Measurements from ENCODE around the gene OXCT1.
A peak's percentile ranks its signal among the peaks of the same experiment; 100 is the strongest.

Gene OXCT1

DNA sequence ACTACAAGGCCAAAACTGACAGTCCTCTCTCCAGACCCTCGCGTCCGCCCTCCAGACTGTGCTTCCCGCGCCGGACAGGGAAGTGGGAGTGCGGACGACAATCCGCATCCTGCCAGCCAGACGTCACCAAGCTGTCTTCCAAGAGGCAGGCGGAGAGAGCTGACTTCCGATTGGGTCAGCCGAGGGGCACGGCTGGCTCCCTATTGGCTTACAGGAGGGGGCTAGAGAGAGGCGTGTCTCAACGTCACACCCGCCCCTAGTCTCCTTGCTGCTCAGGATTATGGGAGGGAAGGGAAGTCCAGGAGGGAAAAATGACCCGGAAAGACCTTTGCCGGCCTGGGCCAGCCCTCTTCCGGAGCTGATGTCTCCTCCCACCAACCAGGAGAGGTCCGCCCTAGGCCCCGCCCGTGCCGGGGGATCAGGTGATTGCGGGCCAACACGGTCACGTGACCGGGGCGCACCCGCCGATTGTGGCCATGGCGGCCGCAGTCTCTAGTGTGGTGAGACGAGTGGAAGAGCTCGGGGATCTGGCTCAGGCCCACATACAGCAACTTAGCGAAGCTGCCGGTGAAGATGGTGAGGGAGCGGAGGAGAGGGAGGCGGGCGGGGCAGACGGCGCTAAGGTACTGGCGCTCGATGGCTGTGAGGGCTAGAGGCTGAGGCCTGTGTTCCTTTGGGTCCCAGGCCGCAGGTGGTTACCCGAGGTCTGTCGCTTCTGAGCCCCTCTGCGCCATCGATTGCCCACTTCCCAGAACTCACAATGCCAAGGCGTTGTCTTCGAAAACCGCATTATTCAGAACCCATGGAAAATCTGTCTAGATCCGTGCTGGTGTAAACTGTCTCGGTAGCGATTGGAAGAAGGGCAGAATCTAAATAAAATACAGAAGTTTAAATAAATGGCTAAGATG, 33.9 kb upstream of the OXCT1 start, which contains the start of gene RIMOC1:
RIMOC1 (plus strand) TSS at position 453 of the 908 bp plus-strand sequence; CDS start at position 477, 24 bp downstream.
- TF ChIP-seq, protein P1, sequence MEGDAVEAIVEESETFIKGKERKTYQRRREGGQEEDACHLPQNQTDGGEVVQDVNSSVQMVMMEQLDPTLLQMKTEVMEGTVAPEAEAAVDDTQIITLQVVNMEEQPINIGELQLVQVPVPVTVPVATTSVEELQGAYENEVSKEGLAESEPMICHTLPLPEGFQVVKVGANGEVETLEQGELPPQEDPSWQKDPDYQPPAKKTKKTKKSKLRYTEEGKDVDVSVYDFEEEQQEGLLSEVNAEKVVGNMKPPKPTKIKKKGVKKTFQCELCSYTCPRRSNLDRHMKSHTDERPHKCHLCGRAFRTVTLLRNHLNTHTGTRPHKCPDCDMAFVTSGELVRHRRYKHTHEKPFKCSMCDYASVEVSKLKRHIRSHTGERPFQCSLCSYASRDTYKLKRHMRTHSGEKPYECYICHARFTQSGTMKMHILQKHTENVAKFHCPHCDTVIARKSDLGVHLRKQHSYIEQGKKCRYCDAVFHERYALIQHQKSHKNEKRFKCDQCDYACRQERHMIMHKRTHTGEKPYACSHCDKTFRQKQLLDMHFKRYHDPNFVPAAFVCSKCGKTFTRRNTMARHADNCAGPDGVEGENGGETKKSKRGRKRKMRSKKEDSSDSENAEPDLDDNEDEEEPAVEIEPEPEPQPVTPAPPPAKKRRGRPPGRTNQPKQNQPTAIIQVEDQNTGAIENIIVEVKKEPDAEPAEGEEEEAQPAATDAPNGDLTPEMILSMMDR (IDR thresholded peaks at IDR 0.05; ENCODE audit: poor library complexity, severe bottlenecking) = no peak
- Histone ChIP-seq H3K27ac (ENCODE audit: poor library complexity, severe bottlenecking) (peak within 1 kb of the TSS; percentile 44), H3K4me3 (ENCODE audit: severe bottlenecking) (peak within 1 kb of the TSS; percentile 61)

DNA sequence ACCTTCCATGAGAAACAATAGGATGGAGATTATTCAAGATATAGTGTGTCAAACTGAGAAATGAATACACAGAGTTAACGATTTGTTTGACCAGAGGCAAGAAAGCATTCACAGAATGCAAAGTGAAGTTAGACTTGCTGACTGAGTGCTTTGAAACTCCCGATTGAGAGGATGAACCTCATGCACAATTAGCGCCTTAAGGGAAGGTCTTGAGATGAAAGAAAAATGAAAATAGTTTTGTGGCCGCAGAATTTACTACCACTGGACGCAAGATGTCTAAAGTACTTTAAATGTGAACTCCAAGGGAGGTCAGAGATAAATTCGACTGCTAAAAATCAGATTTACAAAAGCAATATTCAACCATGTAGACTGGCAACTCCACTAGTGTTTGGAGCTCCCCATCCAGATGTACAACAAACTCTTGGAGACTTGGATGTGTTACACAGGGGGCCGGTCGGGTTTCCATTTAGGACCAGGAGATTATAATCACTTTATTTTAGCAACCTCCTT, 33.2 kb upstream of the OXCT1 start:
- TF ChIP-seq, protein P1 (IDR thresholded peaks at IDR 0.05; ENCODE audit: poor library complexity, severe bottlenecking) = no peak
- Histone ChIP-seq H3K27me3 (ENCODE audit: insufficient read depth, poor library complexity, severe bottlenecking) (no peaks in the 10 kb centered on the region), H3K27ac (ENCODE audit: poor library complexity, severe bottlenecking) (peak overlapping the region; percentile 44), H3K4me1 (ENCODE audit: insufficient read depth, poor library complexity, severe bottlenecking) (no peaks in the 10 kb centered on the region), H3K9me3 (ENCODE audit: severe bottlenecking) (no peaks in the 10 kb centered on the region), H3K4me3 (ENCODE audit: severe bottlenecking) (peak overlapping the region; percentile 61), H3K36me3 (ENCODE audit: low read depth) (peaks cover 30% of the 10 kb centered on the region)
- no peak for DNase-seq (ENCODE audit: low spot score)
- ATAC-seq (ENCODE audit: low read depth) = no peak

More for the DNA sequence above, 33.9 kb upstream of the OXCT1 start, which contains the start of gene RIMOC1:
- Histone ChIP-seq H3K4me1 (ENCODE audit: insufficient read depth, poor library complexity, severe bottlenecking) (no peaks in the 10 kb centered on the region), H3K9me3 (ENCODE audit: severe bottlenecking) (no peaks in the 10 kb centered on the region), H3K27me3 (ENCODE audit: insufficient read depth, poor library complexity, severe bottlenecking) (no peaks in the 10 kb centered on the region), H3K36me3 (ENCODE audit: low read depth) (peaks cover 37% of the 10 kb centered on the region)
- ATAC-seq (ENCODE audit: low read depth) (peak; percentile 99), DNase-seq (ENCODE audit: low spot score) (peak; percentile 99)

DNA sequence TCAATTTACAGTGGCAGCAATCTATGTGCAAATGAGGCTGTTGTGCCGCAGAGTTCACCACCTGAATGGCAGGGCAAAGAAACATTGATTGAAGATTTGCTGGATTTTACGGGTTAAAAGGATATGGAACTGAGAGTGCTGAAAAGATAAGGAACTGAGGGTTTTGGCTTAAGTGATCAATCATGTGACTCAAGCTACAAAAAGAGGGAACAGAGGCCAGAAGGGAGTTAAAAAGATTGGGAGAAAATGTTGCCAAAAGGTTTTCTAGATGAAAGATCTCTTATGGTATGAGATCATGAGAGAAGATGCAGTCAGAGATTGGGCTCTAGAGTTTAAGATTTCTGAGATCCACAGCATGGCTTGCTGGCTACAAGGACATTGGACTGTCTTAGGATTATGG, 26.0 kb upstream of the OXCT1 start:
- no peak for DNase-seq (ENCODE audit: low spot score)

DNA sequence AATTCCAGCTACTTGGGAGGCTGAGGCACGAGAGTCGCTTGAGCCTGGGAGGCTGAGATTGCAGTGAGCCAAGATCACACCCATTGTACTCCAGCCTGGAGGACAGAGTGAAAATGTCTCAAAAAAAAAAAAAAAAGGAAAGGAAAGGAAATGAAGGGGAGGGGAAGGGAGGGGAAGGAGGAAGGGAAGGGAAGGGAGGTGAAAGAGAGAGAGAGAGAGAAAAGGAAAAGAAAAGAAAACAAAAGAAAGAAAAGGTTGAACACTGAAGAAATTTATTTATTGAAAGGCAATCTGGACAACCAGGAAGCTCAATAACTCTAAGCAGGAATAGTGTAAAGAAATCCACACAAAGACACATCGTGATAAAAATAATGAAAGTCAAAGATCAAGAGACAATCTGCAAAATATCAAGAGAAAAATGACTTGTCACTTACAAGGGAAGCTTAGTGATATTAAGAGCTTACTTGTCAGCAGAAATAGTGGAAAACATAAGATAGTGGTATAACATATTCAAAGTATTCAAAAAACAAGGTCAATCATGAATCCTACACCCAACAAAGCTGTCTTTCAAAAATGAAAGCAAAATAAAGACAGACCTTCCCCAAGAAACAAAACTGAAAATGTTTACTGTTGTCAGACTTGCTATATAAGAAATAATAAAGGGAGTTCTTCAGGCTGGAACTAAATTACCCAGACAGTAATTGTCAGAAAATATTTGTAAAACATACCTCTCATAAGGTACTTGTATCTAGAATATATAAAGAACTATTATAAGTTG, 23.0 kb upstream of the OXCT1 start:
- Histone ChIP-seq H3K27ac (ENCODE audit: poor library complexity, severe bottlenecking) (no peak overlapping the region), H3K4me3 (ENCODE audit: severe bottlenecking) (no peak overlapping the region), H3K36me3 (ENCODE audit: low read depth) (no peaks in the 10 kb centered on the region), H3K4me1 (ENCODE audit: insufficient read depth, poor library complexity, severe bottlenecking) (no peaks in the 10 kb centered on the region), H3K9me3 (ENCODE audit: severe bottlenecking) (no peaks in the 10 kb centered on the region), H3K27me3 (ENCODE audit: insufficient read depth, poor library complexity, severe bottlenecking) (no peaks in the 10 kb centered on the region)
- TF ChIP-seq, protein P1 (IDR thresholded peaks at IDR 0.05; ENCODE audit: poor library complexity, severe bottlenecking) = no peak
- ATAC-seq (ENCODE audit: low read depth) = no peak
- no peak for DNase-seq (ENCODE audit: low spot score)

More for the DNA sequence above, 26.0 kb upstream of the OXCT1 start:
- H3K27ac ChIP-seq (ENCODE audit: poor library complexity, severe bottlenecking) = no peak overlapping the region
- no peaks in the 10 kb centered on the region for H3K9me3 ChIP-seq (ENCODE audit: severe bottlenecking)
- TF ChIP-seq, protein P1 (IDR thresholded peaks at IDR 0.05; ENCODE audit: poor library complexity, severe bottlenecking) = no peak
- no peak for ATAC-seq (ENCODE audit: low read depth)
- no peaks in the 10 kb centered on the region for H3K27me3 ChIP-seq (ENCODE audit: insufficient read depth, poor library complexity, severe bottlenecking)
- H3K4me1 ChIP-seq (ENCODE audit: insufficient read depth, poor library complexity, severe bottlenecking) = no peaks in the 10 kb centered on the region
- H3K36me3 ChIP-seq (ENCODE audit: low read depth) = no peaks in the 10 kb centered on the region
- H3K4me3 ChIP-seq (ENCODE audit: severe bottlenecking) = no peak overlapping the region

All from RWPE2 (cell line).